ENCODE data around the gene ASTE1. TPM values are rescaled to one million over a fixed set of nuclear protein-coding genes. Genes with fewer than 3 reads are reported as not detected.

The ASTE1 gene, protein sequence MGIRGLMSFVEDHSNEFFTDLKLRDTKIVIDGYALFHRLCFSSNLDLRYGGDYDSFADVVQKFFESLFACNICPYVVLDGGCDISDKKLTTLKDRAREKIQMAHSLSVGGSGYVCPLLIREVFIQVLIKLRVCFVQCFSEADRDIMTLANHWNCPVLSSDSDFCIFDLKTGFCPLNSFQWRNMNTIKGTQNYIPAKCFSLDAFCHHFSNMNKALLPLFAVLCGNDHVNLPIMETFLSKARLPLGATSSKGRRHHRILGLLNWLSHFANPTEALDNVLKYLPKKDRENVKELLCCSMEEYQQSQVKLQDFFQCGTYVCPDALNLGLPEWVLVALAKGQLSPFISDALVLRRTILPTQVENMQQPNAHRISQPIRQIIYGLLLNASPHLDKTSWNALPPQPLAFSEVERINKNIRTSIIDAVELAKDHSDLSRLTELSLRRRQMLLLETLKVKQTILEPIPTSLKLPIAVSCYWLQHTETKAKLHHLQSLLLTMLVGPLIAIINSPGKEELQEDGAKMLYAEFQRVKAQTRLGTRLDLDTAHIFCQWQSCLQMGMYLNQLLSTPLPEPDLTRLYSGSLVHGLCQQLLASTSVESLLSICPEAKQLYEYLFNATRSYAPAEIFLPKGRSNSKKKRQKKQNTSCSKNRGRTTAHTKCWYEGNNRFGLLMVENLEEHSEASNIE
- total RNA-seq (2022; extraction: Qiagen RNA extraction): 4.2 to 5.8 TPM (median 4.3 TPM) in 5 replicates

DNA sequence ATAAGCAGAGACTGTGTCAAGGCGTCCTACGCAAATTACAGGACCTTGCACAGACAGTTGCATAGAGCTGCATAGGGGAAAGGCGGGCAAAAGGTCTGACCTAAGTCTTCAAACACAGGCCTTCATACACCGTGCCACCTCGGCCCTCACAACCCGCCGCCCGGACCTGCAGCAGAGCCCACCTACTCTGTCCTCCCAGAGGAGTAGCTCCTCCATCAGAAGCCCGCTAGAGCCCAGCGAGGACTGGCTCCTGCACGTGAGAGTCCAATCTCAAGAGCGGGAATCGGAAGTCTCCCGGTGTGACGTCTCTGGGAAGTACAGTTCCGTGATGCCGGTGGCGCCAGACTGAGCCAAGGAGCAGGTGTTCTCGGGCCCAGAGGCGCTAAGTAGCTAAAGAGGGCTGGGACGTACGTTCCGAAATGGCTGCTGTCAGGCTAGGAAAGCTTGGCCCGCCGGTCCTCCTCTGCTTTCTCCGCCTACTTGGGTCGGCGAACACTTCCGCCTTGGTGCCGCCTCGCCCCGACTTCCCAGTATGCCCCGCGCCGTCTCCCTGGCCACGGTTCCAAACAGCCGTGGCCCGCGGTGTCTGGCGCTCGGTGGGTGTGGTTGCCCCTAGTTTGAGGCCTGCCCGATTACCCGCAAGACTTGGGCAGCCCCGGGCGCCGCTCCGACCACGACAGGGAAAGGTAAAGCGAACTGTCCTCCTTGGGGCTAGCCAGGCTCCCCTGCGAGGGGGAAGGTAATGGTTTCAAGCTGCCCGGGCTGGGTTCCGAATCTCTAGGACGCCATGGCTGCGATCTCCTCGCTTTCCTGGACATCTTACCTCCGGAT is at the start of gene ASTE1, which contains the start of gene NEK11:
Gene ASTE1, minus strand, starts transcription at position 505 of the 831 bp plus-strand sequence. CDS start 1,519 bp downstream, outside the sequence.
Gene NEK11, plus strand, starts transcription at position 557 of the 831 bp plus-strand sequence. CDS start 2,832 bp downstream, outside the sequence.

Other genes starting within 250 kb of the ASTE1 start
- gene ATP2C1, start 132.7 kb downstream of the ASTE1 start, total RNA-seq (2022; extraction: Qiagen RNA extraction): 31.1 to 37.4 TPM (median 32.3 TPM) in 5 replicates
- gene NEK11, start 52 bp upstream of the ASTE1 start, total RNA-seq (2022; extraction: Qiagen RNA extraction): 4.3 to 4.5 TPM (median 4.5 TPM) in 5 replicates